ENCODE measurements around the gene FMOD.

The FMOD gene

DNA sequence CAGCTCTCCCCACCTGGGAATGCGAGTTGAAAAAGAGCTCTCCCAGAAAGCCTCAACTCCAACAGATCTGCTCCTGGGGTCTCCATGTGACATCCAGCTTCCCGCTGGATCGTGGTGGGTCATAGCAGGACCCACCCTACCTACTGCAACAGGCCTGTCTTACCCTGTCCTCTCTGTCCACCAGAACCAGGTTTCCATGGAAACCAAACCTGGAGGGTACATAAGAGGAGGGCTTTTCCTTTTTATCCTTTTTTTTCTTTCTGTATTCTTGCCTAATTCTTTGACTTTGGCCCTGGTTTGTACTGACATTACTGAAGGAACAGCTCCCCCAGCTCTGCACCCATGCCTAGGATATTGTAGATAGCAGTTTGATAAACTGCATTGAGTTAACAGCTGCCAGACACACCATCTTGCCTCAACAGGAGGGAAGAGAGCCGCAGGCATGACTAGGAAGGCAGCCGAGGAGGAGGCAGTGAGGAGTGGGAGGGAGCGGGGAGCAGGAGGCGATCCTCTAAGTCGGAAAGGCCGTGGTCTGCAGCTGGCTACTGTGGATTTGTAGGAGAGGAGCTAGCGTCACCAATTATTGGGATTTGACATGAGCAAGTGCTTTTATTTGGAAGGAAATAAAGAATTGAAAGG, 9.7 kb upstream of the FMOD start:
- peak; percentile 23 for DNase-seq

DNA sequence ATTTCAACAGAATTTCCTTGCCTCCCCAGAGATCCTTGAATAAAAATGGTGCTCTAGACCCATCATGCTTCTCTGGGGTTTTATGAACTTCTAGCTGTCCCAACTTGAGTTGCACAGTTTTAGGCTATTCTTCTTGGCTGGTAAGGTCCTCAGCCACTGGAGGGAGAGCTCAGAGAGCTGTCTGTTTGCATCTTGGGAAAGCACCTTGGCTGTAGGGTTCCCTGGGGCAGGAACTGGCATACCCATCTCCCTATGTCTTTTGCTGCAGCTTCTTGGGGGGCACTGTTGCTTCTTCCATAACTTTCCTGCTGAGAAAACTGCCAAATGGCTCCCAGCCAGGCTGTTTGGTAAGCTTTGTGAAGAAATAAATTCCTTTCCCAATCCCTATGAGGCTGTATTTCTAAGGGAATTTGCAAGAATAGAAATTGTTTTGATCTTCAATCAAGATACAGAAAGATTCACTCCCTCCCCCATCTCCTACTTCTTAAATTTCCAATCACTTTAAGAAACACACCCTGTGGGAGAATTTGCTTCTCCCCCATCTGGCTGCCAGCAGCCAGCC, 8.2 kb upstream of the FMOD start:
- no peak for DNase-seq

DNA sequence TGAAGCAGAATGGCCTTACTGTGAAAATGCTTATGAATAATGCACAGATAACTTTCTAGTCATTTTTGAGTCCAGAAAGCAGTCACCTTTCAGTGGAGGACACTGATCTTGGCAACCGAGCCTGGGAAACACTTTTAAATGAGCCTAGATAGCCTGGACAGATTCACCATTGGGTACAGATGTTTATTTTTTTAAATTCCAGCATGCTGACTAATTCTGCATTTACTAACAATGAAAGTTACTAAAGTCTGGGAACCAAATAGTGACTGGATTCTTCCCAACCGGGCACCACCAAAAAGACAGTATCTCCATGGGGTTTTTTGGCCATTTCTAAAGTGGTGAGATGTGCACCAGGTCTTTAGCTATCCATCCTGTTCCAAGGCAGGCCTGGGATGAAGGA, 3.3 kb upstream of the FMOD start:
- DNase-seq: no peak

GRCh38 chr1:203353486-203353885, 2.6 kb upstream of the FMOD start:
- no peak for DNase-seq

DNA sequence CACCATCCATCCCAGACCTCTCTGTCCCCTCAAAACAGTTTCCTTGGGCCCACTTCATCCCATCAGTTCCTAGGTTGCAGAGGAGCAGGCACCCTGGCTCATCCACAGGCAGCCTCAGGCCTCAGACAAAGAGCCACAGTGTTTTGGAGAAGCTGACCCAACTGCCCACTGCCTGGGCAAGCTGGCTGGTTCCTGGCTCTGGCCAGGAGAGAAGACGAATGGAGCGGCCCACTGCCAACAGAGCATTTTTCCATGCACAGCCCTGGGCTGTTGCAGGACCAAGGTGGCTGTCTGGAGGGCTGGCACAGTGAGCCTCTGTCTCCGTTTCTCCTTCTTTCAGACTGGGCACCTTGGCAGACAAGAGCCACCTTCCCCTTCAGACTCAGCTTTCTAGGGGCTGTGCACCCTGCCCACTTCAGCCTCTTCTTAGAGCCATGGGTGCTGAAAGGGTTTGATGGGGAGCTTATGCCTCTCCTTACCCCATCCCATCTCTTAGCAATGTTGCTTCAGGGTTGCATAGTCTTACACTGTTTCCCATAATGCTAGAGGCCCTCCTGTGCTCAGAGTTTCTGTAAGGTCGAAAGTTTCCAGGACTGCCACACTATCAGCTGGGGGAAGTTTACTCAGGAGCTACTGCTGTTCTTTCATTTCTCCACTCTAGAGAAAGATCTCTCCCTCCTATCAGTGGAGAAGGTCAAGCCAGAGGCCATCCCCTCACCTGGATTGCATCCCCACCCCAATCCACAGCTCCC, 973 bp downstream of the FMOD start:
- no peak for DNase-seq

- DNase-seq: no peak
These were observed 1.8 kb downstream of the FMOD start for GRCh38 chr1:203349166-203349565.

- no peak for DNase-seq
These were observed 4.2 kb downstream of the FMOD start for GRCh38 chr1:203346769-203347102.

DNA sequence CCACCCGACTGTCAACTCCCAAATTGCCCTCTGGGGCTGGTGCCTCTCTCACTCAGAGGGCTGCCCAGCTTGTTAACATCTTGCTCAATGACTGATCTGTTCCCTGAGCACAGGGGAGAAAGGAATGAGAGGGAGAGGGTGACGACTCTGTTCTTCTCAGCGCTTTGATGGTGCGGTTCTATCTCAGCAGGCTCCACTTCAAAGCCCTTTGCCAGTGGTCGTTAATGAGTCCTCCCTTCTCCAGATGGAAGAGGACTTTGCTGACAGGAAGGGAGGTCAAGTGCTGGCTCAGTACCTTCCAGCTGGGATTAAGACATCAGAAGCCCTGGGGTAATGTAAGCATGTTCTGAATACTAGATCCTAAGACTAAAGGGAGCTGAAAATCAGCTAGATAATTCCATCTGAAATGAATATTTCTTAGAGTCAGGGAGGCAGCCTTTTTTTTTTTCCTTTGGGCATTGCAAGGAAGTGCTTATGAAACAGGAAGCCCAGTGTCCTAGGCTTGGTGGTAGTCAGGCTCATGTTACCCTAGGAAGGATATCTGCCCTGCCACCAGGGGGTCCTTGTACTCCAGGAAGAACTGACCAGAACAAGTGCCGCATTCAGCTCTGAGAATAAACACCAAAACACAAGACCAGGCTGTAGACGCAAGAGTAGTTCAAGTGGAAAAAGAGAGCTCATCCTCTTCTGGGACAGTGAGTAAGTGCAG, 4.7 kb downstream of the FMOD start:
- DNase-seq: peak; percentile 47

DNA sequence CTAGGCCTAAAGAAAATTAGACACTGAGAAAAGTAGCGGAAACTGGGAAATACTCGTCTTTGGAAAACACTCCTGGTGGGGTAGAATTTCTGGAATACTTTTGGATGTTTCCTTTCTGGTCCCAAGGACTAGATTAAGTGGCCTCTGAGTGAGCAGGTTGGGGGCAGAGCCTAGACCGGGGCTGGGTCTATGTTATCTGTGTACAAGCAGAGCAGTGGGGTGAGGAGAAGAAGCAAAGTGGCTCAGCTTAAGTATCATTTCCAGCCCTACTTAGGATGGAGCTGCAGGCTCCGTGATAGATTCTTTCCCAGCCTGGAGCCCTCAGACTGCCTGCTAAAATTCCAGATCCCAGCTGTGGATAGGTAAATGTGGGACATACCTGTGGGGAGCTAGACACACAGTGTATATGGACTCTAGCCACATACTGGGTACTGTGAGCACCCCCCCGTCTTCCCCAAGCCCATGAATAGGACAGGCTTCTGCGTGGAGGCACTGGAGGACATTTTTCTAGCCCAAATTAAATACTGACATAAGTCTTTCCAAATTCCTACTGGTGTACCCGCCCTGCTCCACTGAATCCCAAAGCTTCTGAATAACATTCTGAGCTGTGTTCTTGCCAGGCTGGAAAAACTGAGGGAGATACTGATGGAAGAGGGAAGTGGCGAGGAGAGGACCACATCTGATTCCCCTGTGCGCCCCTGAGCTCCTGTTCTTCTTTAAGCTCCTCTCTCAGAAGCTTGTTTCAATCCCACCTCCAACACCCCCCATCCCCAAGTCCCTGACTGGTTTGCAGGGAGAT, 6.8 kb downstream of the FMOD start:
- no peak for DNase-seq

- peak; percentile 72 for DNase-seq
These were observed 8.6 kb downstream of the FMOD start for GRCh38 chr1:203342192-203342940.

DNA sequence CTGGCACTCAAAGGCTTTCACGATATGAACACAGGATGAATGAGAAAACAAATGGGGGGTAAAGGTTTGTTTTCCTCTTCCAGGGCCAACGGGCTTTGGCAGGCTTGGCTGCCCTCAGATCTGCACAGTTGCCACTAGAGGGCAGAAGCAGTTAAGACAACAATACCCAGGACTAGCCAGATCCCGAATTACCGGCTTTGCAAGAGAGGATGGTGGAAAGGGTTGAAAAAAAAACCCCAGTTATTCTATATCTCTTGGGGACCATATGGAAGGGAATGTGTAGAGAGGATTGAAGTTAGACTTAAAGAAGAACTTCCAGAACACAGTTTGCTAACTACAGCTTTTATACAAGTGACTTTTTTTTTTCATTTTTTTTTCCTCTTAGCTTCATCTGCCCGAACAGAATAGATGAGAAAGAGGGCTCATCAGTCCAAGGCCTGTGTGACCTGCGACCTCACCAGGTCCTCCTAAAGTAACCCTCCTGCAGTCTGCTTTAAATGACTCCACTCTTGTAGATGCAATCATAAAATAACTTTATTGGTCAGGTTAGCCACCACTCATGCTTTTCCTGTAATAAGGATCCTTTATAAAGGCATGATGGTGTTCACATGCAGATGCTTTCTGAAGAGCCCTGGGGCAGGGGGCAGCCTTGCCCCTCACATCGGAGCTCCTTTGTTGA, 10.7 kb downstream of the FMOD start:
- DNase-seq: peak; percentile 91

GRCh38 chr1:203338335-203339036, 12.4 kb downstream of the FMOD start:
- peak; percentile 57 for DNase-seq

GRCh38 chr1:203336097-203336496, 14.8 kb downstream of the FMOD start:
- no peak for DNase-seq

DNA sequence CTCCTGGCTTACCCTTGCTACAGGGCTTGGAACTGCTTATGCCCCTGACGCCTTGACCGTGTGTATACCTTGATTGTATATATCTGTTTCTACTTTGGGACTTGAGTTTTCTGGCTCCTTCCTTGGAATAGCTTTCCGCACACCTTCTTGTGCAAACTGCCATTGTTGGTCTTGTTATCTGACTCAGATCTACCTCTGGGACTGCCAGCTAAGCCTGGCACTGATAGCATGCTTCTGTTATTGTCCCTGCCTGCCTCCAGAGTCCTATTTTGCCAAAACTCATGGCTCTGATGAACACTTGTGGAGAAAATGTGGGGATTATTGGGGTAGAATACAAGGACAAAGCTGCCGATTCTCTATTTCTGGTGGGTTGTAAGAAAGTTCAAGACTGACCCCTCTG, 15.4 kb downstream of the FMOD start:
- no peak for DNase-seq

DNA sequence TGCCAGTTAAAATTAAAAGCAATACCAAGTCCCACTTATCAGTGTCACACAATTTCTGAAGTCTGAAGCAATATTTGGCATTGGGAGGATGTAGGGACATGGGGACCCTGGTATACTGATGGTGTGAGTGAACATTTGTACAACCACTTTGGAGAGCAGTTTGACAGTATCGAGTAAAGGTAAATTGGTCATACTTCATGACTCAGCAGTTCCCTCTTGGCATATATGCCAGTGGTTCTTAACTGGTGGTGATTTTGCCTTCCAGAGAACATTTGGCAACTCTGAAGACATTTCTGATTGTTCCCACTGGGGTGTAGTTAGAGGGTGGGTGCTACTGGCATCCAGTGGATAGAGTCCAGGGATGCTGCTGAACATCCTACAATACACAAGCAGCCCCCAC, 19.7 kb downstream of the FMOD start:
- DNase-seq: no peak

DNA sequence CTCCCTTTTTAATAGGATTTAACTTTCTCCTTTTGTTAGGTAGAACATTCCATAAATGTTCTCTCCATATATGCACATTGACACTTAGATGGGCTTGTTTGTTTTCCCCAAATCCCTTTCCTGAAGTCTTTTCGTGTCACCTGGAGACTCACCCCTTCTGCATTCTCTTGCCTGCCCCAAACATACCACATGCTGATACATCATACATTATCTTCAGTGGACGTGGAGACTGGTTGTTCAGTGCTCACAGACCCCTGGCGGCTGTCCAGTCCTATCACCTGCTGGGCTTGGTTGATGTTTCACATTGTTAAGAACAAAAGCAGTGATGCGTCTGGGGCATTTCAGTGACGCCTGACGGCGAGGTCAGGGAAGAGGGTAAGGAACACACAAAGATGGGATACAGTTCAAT, 22.2 kb downstream of the FMOD start:
- DNase-seq: peak; percentile 91

DNA sequence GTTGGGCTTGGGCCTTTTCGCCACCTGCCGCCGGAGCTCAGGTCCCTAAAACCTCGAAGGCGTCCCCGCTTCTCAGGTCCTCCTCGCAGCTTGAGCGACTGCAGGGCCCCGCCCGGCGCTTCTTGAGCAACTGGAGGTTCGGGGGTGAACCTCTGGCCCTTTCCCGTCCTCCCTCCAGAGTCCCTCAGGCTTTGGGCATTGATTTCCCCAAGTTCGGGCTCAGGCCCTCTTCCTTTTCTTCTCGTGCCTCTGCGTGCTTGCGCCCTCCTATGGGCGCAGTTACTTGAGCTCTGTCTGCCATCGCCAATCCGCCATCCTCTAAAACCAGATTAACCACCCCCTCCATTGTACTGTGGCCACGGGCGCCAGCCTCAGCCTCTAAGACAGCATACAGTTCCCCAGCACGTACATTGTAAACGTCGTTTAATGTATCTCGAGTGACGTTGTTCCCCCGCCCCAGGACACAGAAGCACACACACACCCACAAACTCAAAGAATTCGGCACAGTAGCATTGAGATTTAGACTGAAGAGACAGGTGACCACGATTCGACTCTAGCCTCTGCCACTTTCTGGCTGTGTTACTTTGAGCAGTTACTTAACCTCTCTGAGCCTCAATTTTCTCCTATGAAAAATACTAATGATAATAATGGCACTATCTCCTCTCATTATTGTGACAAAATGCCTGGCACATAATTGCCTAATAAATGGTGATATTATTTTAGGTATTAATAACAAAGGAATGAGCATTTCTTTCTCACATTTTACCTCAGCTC, 23.1 kb downstream of the FMOD start:
- DNase-seq: peak; percentile 91

DNA sequence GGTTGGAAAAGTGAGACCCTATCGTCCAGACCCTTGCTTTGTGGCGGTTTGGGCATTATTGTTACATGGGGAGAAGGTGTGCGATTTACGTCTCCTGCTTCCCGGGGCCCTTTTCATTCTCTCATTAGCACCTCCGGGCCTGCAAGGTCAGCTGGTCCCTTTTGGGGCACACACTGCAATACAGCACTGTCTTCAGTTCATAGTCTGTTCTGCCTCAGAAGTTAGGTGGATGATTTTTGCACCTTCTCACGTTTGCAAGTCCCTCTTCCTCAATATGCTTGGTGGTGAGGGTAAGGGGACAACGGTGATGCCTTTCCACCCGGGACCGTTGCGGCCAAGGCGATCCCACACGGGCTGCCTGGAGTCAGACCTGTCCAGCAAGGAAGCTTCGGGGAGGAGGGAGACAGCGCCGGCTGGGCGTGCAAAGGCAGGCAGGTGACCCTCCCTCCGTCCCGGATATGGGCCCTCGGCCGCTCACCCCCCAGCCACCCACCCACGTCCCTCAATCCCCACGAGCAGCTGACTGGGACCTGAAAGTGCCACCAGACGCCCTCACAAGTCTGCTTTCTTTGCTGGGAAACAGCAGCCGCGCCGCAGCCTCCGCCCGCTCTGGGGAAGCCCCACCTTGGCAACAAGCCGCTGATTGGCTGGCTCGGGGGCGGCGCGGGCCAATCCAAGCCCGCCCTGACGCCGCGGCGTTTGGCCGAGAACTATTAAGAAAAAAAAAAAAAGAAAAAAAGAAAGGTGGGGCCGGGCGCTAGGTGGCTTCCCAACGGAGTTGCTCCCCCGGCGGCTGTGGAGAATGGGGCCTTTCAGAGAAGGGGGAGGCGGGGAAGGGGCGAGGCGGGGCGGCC, 23.9 kb downstream of the FMOD start:
- DNase-seq: peak; percentile 98

DNA sequence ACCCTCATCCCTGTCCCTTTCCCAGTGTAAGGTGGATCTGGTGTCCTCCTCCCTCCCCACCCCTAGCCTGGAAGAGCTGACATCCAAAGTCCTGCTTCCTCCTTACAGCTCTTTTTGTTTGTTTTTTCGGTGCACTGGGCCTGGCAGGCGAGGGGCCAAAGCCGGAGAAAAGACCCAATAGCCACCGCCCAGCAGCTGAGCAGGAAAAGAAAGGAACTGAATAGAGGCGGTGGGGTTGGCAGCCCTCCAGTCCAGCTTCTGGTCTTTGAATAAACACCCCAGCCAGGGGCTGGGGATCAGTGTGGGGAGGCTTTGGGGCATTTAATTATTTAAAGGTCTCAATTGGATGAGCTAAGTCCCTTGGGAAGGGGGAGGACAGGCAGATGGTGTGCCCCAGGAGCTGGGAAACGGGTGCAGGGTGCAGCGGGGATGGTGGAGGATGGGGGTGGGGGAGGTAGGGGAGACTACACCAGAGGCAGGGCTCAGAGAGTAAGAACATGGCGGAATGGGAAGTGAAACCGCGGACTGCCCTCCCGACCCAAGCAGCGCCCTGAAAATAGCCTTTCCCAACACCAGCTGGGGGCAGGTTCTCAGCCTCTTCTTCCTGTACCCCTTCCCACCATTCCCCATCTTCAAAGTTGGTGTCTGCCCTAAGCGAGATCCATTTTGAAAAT, 25.4 kb downstream of the FMOD start:
- peak; percentile 100 for DNase-seq
